A549 (cell line): Measurements from ENCODE around the gene NFATC4. TPM values are rescaled to one million over a fixed set of nuclear protein-coding genes. Genes with fewer than 3 reads are reported as not detected.
A peak's percentile ranks its signal among the peaks of the same experiment; 100 is the strongest.

Source experiments
- ATAC-seq, 2 experiments: fragments of 200-7000 bp in 1 of 2; fragments of >200 bp in 1 of 2; cut with Nextera tagmentation in 1 of 2; cut with Tn5 transposase in 1 of 2; 3 replicates each; pipeline versions ENCODE4 v1.8.0 to v1.9.1; 2018 to 2020; ENCODE audit warnings: mild to moderate bottlenecking in 1 of 2, moderate library complexity in 1 of 2
- CTCF ChIA-PET: fragments of 300-600 bp; sonication (Branson Sonifier 250); formaldehyde crosslinking; extraction: SDS; loops from one replicate; lab custom pipeline; 2021; ENCODE audit warnings: antibody characterized with exemption, inconsistent platforms; lab: Yijun Ruan, JAX
- POLR2A ChIA-PET: fragments of 350-600 bp; formaldehyde crosslinking; extraction: SDS; loops from one replicate; lab custom pipeline; 2021; ENCODE audit warnings: antibody characterized with exemption, inconsistent platforms; lab: Yijun Ruan, JAX
- DNase-seq, 2 experiments: peaks; one replicate each; pipeline versions ENCODE4 v3.0.0 to v3.0.0-alpha.2; 2011 to 2016; ENCODE audit warnings: low read depth in 1 of 2, low spot score in 1 of 2
- FAIRE-seq: peaks from 2 replicates; lab custom pipeline; 2011; peaks lifted over from hg19 to GRCh38; lab: Jason Lieb, UNC
- H3K27ac ChIP-seq, 2 experiments: fragments of >200 bp; sonication (Bioruptor Twin); formaldehyde crosslinking; 3 replicates each; pipeline ENCODE4 v1.5.1; 2016 to 2017
- H3K4me1 ChIP-seq: fragments of >200 bp; sonication (Bioruptor Twin); formaldehyde crosslinking; 3 replicates; pipeline ENCODE4 v1.6.1; 2016
- H3K4me2 ChIP-seq: fragments of >200 bp; sonication (Bioruptor Twin); formaldehyde crosslinking; 3 replicates; pipeline ENCODE4 v1.6.1; 2016
- H3K4me3 ChIP-seq: fragments of >200 bp; sonication (Bioruptor Twin); formaldehyde crosslinking; 3 replicates; pipeline ENCODE4 v1.5.1; 2016
- H3K9me3 ChIP-seq: fragments of >200 bp; sonication (Bioruptor Twin); formaldehyde crosslinking; 3 replicates; pipeline ENCODE4 v1.6.1; 2016
- BHLHE40 ChIP-seq: IDR thresholded peaks from 2 replicates; pipeline ENCODE4 v1.6.1; 2012; ENCODE audit warnings: low read depth, low read length, inconsistent platforms
- CBX2 ChIP-seq: fragments of 200-600 bp; sonication (generic); IDR thresholded peaks from 2 replicates; pipeline ENCODE4 v1.6.1; 2016; ENCODE audit warnings: low read depth, mild to moderate bottlenecking, borderline replicate concordance
- CBX8 ChIP-seq: fragments of 200-600 bp; sonication (generic); IDR thresholded peaks from 2 replicates; pipeline ENCODE4 v1.6.1; 2016
- CHD4 ChIP-seq: fragments of 200-600 bp; sonication (generic); IDR thresholded peaks from 2 replicates; pipeline ENCODE4 v1.6.1; 2016; ENCODE audit warnings: antibody characterized with exemption, mild to moderate bottlenecking, borderline replicate concordance
- CTCF ChIP-seq: fragments of >200 bp; sonication (Bioruptor Twin); formaldehyde crosslinking; IDR thresholded peaks from 3 replicates; pipeline ENCODE4 v1.5.1; 2016
- EHF ChIP-seq: fragments of 250-450 bp; sonication (Bioruptor Pico); IDR thresholded peaks from 2 replicates; pipeline ENCODE4 v1.5.0; 2020; ENCODE audit warnings: mild to moderate bottlenecking
- ESRRA ChIP-seq: fragments of 150-350 bp; IDR thresholded peaks from 2 replicates; pipeline ENCODE4 v1.6.1; 2014; ENCODE audit warnings: mild to moderate bottlenecking, low read length, borderline replicate concordance
- FOSB ChIP-seq: fragments of 250-450 bp; sonication (Bioruptor Pico); IDR thresholded peaks from 2 replicates; pipeline ENCODE4 v1.5.0; 2020; ENCODE audit warnings: mild to moderate bottlenecking, moderate library complexity
- FOSL2 ChIP-seq, 2 experiments: fragments of 450-650 bp in 1 of 2; fragments of >200 bp in 1 of 2; sonication (Bioruptor Twin) in 1 of 2; formaldehyde crosslinking; IDR thresholded peaks; 2 replicates each; pipeline versions ENCODE4 v1.5.0 to v1.6.1; 2016 to 2020; ENCODE audit warnings: mild to moderate bottlenecking in 1 of 2, moderate library complexity in 1 of 2
- HDAC2 ChIP-seq: fragments of 200-600 bp; sonication (generic); IDR thresholded peaks from 2 replicates; pipeline ENCODE4 v1.6.1; 2016
- HMGXB4 ChIP-seq: fragments of 250-450 bp; sonication (Bioruptor Pico); IDR thresholded peaks from 2 replicates; pipeline ENCODE4 v1.5.0; 2021; ENCODE audit warnings: mild to moderate bottlenecking, moderate library complexity, borderline replicate concordance
- HOXB5 ChIP-seq: fragments of 250-450 bp; sonication (Bioruptor Pico); IDR thresholded peaks from 2 replicates; pipeline ENCODE4 v1.5.0; 2020; ENCODE audit warnings: mild to moderate bottlenecking, moderate library complexity
- JUNB ChIP-seq: fragments of >200 bp; sonication (Bioruptor Twin); formaldehyde crosslinking; IDR thresholded peaks from 2 replicates; pipeline ENCODE4 v1.6.1; 2016
- KDM5A ChIP-seq: fragments of 200-600 bp; sonication (generic); IDR thresholded peaks from 2 replicates; pipeline ENCODE4 v1.6.1; 2016; ENCODE audit warnings: antibody characterized with exemption, mild to moderate bottlenecking
- MAX ChIP-seq: IDR thresholded peaks from 2 replicates; pipeline ENCODE4 v1.6.1; 2012
- PBX3 ChIP-seq: IDR thresholded peaks from 2 replicates; pipeline ENCODE4 v1.6.1; 2012
- PHF8 ChIP-seq: fragments of 200-600 bp; sonication (generic); IDR thresholded peaks from 2 replicates; pipeline ENCODE4 v1.6.1; 2016; ENCODE audit warnings: low read depth, mild to moderate bottlenecking, antibody characterized with exemption, moderate library complexity, borderline replicate concordance
- POLR2A ChIP-seq: IDR thresholded peaks from 2 replicates; pipeline ENCODE4 v1.6.1; 2012; ENCODE audit warnings: mild to moderate bottlenecking, low read length
- RARB ChIP-seq: fragments of 250-450 bp; sonication (Bioruptor Pico); IDR thresholded peaks from 2 replicates; pipeline ENCODE4 v1.8.0; 2021; ENCODE audit warnings: mild to moderate bottlenecking, moderate library complexity
- RCOR1 ChIP-seq: fragments of 150-350 bp; IDR thresholded peaks from 2 replicates; pipeline ENCODE4 v1.6.1; 2014; ENCODE audit warnings: antibody characterized with exemption, low read length, low read depth
- REST ChIP-seq: fragments of 200-600 bp; sonication (generic); IDR thresholded peaks from 2 replicates; pipeline ENCODE4 v1.6.1; 2016; ENCODE audit warnings: antibody characterized with exemption, mild to moderate bottlenecking, moderate library complexity
- RNF2 ChIP-seq: fragments of 200-600 bp; sonication (generic); IDR thresholded peaks from 2 replicates; pipeline ENCODE4 v1.6.1; 2016; ENCODE audit warnings: low read depth, mild to moderate bottlenecking, antibody characterized with exemption, moderate library complexity, borderline replicate concordance
- SMC3 ChIP-seq: fragments of >200 bp; sonication (Bioruptor Twin); formaldehyde crosslinking; IDR thresholded peaks from 3 replicates; pipeline ENCODE4 v1.6.1; 2018; ENCODE audit warnings: inconsistent platforms
- SREBF2 ChIP-seq: fragments of 450-650 bp; IDR thresholded peaks from 2 replicates; pipeline ENCODE4 v1.6.1; 2014; ENCODE audit warnings: mild to moderate bottlenecking, moderate library complexity
- TFCP2L1 ChIP-seq: fragments of 250-450 bp; sonication (Bioruptor Pico); IDR thresholded peaks from 2 replicates; pipeline ENCODE4 v1.5.0; 2021; ENCODE audit warnings: mild to moderate bottlenecking
- TP53 ChIP-seq: fragments of 250-450 bp; sonication (Bioruptor Pico); IDR thresholded peaks from 2 replicates; pipeline ENCODE4 v1.5.0; 2021; ENCODE audit warnings: mild to moderate bottlenecking, moderate library complexity
- ZC3H11A ChIP-seq: fragments of 450-650 bp; IDR thresholded peaks from 2 replicates; pipeline ENCODE4 v1.6.1; 2014; ENCODE audit warnings: antibody characterized with exemption, mild to moderate bottlenecking
- ZFP36 ChIP-seq: fragments of 450-650 bp; IDR thresholded peaks from 2 replicates; pipeline ENCODE4 v1.6.1; 2014; ENCODE audit warnings: borderline replicate concordance; ENCODE audit not compliant: partially characterized antibody
- WGBS: methylation state at CpG from one replicate; pipeline ENCODE4 v1.1.6; 2017; ENCODE audit errors: missing lambda C conversion rate; 5-methylcytosine and 5-hydroxymethylcytosine counted together
- polyA plus RNA-seq, 4 experiments: library from polyadenylated mRNA; depleted of rRNA in 3 of 4; stranded (reverse); fragments of >200 nt; fragmentation: RNase III in 1 of 4; extraction: RNeasy Plus Mini Kit Qiagen cat#74134 plus additional on column Dnase treatment in 1 of 4; gene quantifications; 2 replicates in 3 of 4; 3 replicates in 1 of 4; pipeline ENCODE4 v1.2.3, GENCODE V29; 2011 to 2017

The NFATC4 gene
- polyA plus RNA-seq, 2 of the 4 experiments (the other 2 are of a cell fraction): 0.04 to 0.32 TPM

GRCh38 chr14:24323341-24323740 lies 44.6 kb upstream of the NFATC4 start:
- no peak overlapping the region for H3K4me3 ChIP-seq
- no peak for TF ChIP-seq CTCF
- no peak for TF ChIP-seq HMGXB4 (CRISPR knock-in tag)
- no peak for TF ChIP-seq RARB (CRISPR knock-in tag)
- no peak for TF ChIP-seq HOXB5
- TF ChIP-seq ZC3H11A: no peak
- no peak for TF ChIP-seq HDAC2
- TF ChIP-seq POLR2A: no peak
- no peak for TF ChIP-seq FOSB (CRISPR knock-in tag)
- no peak for TF ChIP-seq FOSL2 (IDR thresholded peaks at IDR 0.05)
- TF ChIP-seq FOSL2 (CRISPR knock-in tag; IDR thresholded peaks at IDR 0.05): no peak
- TF ChIP-seq JUNB: no peak
- no peak for TF ChIP-seq RCOR1
- no peak for TF ChIP-seq PHF8
- no peak for TF ChIP-seq ZFP36
- TF ChIP-seq TP53 (CRISPR knock-in tag): no peak
- TF ChIP-seq RNF2: no peak
- TF ChIP-seq BHLHE40: no peak
- TF ChIP-seq SMC3: no peak
- TF ChIP-seq CHD4: no peak
- no peak for TF ChIP-seq KDM5A
- TF ChIP-seq REST: no peak
- no peaks in the 10 kb centered on the region for H3K9me3 ChIP-seq
- no peak overlapping the region for H3K27ac ChIP-seq
- no peak for DNase-seq
- no peak for FAIRE-seq
- CTCF ChIA-PET: interaction anchor here (0.9 to 46.6 kb wide), 7 partner anchors 8 to 107 kb away, joined by 3 to 1142 read pairs (median 37); partner anchors contain the start of genes ADCY4, CBLN3, CIDEB and KHNYN
- POLR2A ChIA-PET: interaction anchor here (1.7 kb wide), 1 partner anchor 106 kb away, joined by 11 read pairs; the partner anchor contains the start of genes CBLN3 and KHNYN
- H3K4me1 ChIP-seq: no peaks in the 10 kb centered on the region
- ATAC-seq: peak in 1 of 2 experiments; percentile 10; a peak in 1 of 6 replicates
- 8% methylated on average over 3 of the region's 3 CpGs for WGBS
- no peak overlapping the region for H3K4me2 ChIP-seq

- no peak for DNase-seq
- peak in 1 of 2 experiments; percentile 14; a peak in 2 of 6 replicates for ATAC-seq
- H3K4me3 ChIP-seq: no peak overlapping the region
- ChIA-PET CTCF (interaction anchor here (0.6 to 46.6 kb wide), 8 partner anchors 8 to 106 kb away, joined by 3 to 1142 read pairs (median 22); partner anchors contain the start of genes ADCY4, CBLN3, CIDEB and KHNYN), POLR2A (no interaction called here)
- H3K27ac ChIP-seq: no peak overlapping the region
- H3K4me1 ChIP-seq: no peaks in the 10 kb centered on the region
- H3K4me2 ChIP-seq: no peak overlapping the region
- WGBS: 46% methylated on average over 6 of the region's 6 CpGs
- H3K9me3 ChIP-seq: no peaks in the 10 kb centered on the region
- FAIRE-seq: no peak
- TF ChIP-seq CTCF: no peak
- TF ChIP-seq PBX3: no peak
- TF ChIP-seq SREBF2: no peak
- no peak for TF ChIP-seq SMC3
- no peak for TF ChIP-seq KDM5A
- no peak for TF ChIP-seq CBX2
- no peak for TF ChIP-seq JUNB
- TF ChIP-seq ZC3H11A: no peak
- TF ChIP-seq MAX: no peak
- no peak for TF ChIP-seq ESRRA
- TF ChIP-seq CBX8: no peak
- TF ChIP-seq TFCP2L1 (CRISPR knock-in tag): no peak
- TF ChIP-seq EHF (CRISPR knock-in tag): no peak
- TF ChIP-seq RARB (CRISPR knock-in tag): no peak
Observed at GRCh38 chr14:24324024-24324423, 44.0 kb upstream of the NFATC4 start.
